ENCODE results near the gene CCDC192.

CCDC192 gene

GRCh38 chr5:127885176-127885575, 182.0 kb downstream of the CCDC192 start:
- no peak for DNase-seq (ENCODE audit: low spot score)

GRCh38 chr5:127886081-127886480, 182.9 kb downstream of the CCDC192 start:
- DNase-seq (ENCODE audit: low spot score): no peak

- DNase-seq (ENCODE audit: low spot score): no peak
Observed at GRCh38 chr5:127887282-127887681, 184.1 kb downstream of the CCDC192 start.

- DNase-seq (ENCODE audit: low spot score): no peak
Observed at GRCh38 chr5:127891942-127892341, 188.8 kb downstream of the CCDC192 start.

- peak; percentile 42 for DNase-seq (ENCODE audit: low spot score)
Observed at GRCh38 chr5:127892467-127893207, 189.4 kb downstream of the CCDC192 start.

GRCh38 chr5:127893232-127893631, 190.0 kb downstream of the CCDC192 start:
- no peak for DNase-seq (ENCODE audit: low spot score)

- DNase-seq (ENCODE audit: low spot score): no peak
Observed at GRCh38 chr5:127894461-127894860, 191.3 kb downstream of the CCDC192 start.

GRCh38 chr5:127898551-127899213, 195.5 kb downstream of the CCDC192 start:
- DNase-seq (ENCODE audit: low spot score): no peak

- DNase-seq (ENCODE audit: low spot score): no peak
Observed at GRCh38 chr5:127899214-127899610, 196.0 kb downstream of the CCDC192 start.

GRCh38 chr5:127906562-127907204, 203.5 kb downstream of the CCDC192 start:
- no peak for DNase-seq (ENCODE audit: low spot score)

GRCh38 chr5:127907907-127908306, 204.7 kb downstream of the CCDC192 start:
- no peak for DNase-seq (ENCODE audit: low spot score)

GRCh38 chr5:127909066-127909465, 205.9 kb downstream of the CCDC192 start:
- DNase-seq (ENCODE audit: low spot score): no peak

GRCh38 chr5:127909821-127910220, 206.6 kb downstream of the CCDC192 start:
- no peak for DNase-seq (ENCODE audit: low spot score)

GRCh38 chr5:127910307-127910956, 207.2 kb downstream of the CCDC192 start:
- no peak for DNase-seq (ENCODE audit: low spot score)

- DNase-seq (ENCODE audit: low spot score): no peak
Observed at GRCh38 chr5:127911619-127912018, 208.4 kb downstream of the CCDC192 start.

- no peak for DNase-seq (ENCODE audit: low spot score)
Observed at GRCh38 chr5:127912411-127912810, 209.2 kb downstream of the CCDC192 start.

- no peak for DNase-seq (ENCODE audit: low spot score)
Observed at GRCh38 chr5:127916885-127917573, 213.8 kb downstream of the CCDC192 start.

GRCh38 chr5:127919006-127919796, 216.0 kb downstream of the CCDC192 start:
- DNase-seq (ENCODE audit: low spot score): no peak

- no peak for DNase-seq (ENCODE audit: low spot score)
Observed at GRCh38 chr5:127919818-127920217, 216.6 kb downstream of the CCDC192 start.

- DNase-seq (ENCODE audit: low spot score): no peak
Observed at GRCh38 chr5:127920936-127921335, 217.7 kb downstream of the CCDC192 start.

- DNase-seq (ENCODE audit: low spot score): no peak
Observed at GRCh38 chr5:127922603-127923002, 219.4 kb downstream of the CCDC192 start.
